AG04450 (cell line): Measurements from ENCODE around the gene GPATCH2. TPM values are rescaled to one million over a fixed set of nuclear protein-coding genes. Genes with fewer than 3 reads are reported as not detected.

Experiments
- CTCF ChIA-PET: fragments of 300-600, 350-600 bp; formaldehyde crosslinking; extraction: SDS; loops from one replicate; lab custom pipeline; 2022; ENCODE audit warnings: antibody characterized with exemption, inconsistent platforms; lab: Charles Lee
- POLR2A ChIA-PET: fragments of 350-600 bp; formaldehyde crosslinking; extraction: SDS; loops from one replicate; lab custom pipeline; 2021; ENCODE audit warnings: antibody characterized with exemption, inconsistent platforms; lab: Yijun Ruan, JAX
- DNase-seq: peaks from one replicate; pipeline ENCODE4 v3.0.0-alpha.2; 2011; ENCODE audit warnings: low read depth, low spot score
- H3K27ac ChIP-seq: one replicate; pipeline ENCODE4 v1.5.1; 2012; ENCODE audit warnings: low read depth, low read length, control low read depth
- H3K27me3 ChIP-seq: one replicate; pipeline ENCODE4 v1.6.0; 2012; ENCODE audit warnings: low read length; ENCODE audit not compliant: control insufficient read depth, insufficient read depth
- H3K4me3 ChIP-seq: 2 replicates; pipeline ENCODE4 v1.5.1; 2011; ENCODE audit warnings: mild to moderate bottlenecking, low read depth, low read length, control low read depth
- H3K9me3 ChIP-seq: 2 replicates; pipeline ENCODE4 v1.5.1; 2012; ENCODE audit warnings: low read length; ENCODE audit not compliant: control insufficient read depth, insufficient read depth
- CTCF ChIP-seq: IDR thresholded peaks from 2 replicates; pipeline ENCODE4 v1.5.1; 2011; ENCODE audit warnings: low read depth, low read length, control low read depth, inconsistent platforms
- polyA minus RNA-seq: library from RNA; depleted of rRNA, polyadenylated mRNA; stranded (reverse); fragments of >200 nt; gene quantifications from 2 replicates; pipeline ENCODE4 v1.2.3, GENCODE V29; 2011; rRNA and poly(A)+ RNA removed
- polyA plus RNA-seq: library from polyadenylated mRNA; depleted of rRNA; stranded (reverse); fragments of >200 nt; gene quantifications from 2 replicates; pipeline ENCODE4 v1.2.3, GENCODE V29; 2011; rRNA removed

Gene GPATCH2
- polyA plus RNA-seq = 8.5 and 11.1 TPM in 2 replicates
- 12.4 and 22.1 TPM in 2 replicates for polyA minus RNA-seq

DNA sequence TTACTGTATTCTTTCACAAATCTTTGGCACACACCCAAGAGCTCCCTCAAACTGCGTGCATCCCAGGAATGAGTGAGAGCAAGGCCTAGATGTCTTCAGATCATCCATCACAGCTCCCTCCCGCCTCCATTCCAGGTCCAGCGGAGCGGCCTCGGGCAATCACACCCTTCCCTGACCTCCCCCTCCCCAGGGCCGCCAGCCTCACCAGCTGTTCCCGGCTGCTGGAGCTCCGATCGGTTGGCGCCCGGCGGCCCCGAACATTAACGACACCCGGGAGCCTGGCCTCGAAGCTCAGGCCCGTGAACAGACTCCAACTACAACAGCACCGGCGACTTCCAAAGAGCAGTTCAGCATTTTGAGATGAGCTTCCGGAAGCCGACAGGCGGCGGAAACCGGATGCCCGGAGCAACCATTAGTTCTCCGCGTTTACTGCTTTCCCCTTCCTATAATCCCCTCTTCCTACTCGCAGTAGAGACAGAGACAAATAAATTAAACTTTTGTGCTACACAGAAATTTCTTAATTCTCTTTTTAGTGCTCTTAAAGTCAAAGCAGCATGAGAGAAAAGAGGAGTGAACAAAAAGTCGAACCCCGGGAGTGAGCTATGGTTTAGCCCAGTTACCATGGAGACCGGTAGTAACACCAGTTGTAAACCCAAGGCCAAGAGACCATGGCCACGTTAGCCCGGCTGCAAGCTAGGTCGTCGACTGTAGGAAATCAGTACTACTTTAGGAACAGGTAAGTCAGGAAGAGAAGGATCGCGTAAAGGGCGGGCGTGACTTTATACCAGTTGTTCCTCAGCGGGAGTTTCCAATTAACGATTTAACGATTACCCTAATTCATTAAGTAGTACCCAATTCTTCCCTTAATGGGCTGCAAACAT, at the start of gene GPATCH2, which contains the start of gene SPATA17:
Gene GPATCH2, minus strand, starts transcription at position 380 of the 881 bp plus-strand sequence. Its CDS starts 119 bp downstream, at position 261.
Gene SPATA17, plus strand, starts transcription at position 634 of the 881 bp plus-strand sequence. Its CDS starts 35 bp downstream, at position 669.
- peak; percentile 50 for TF ChIP-seq CTCF
- Histone ChIP-seq H3K27ac (peak within 1 kb of the TSS; percentile 90), H3K4me3 (peak within 1 kb of the TSS; percentile 69), H3K27me3 (no peaks in the 10 kb centered on the region), H3K9me3 (no peaks in the 10 kb centered on the region)
- DNase-seq = peak; percentile 74
- ChIA-PET CTCF (interaction anchor here (0.6 to 1.9 kb wide), 9 partner anchors 10 to 881 kb away, joined by 3 to 11 read pairs (median 4); no protein-coding TSS in a partner anchor), POLR2A (interaction anchor here (0.5 to 1.7 kb wide), 4 partner anchors 10 to 212 kb away, joined by 3 to 9 read pairs (median 4); no protein-coding TSS in a partner anchor)

- no peaks in the 10 kb centered on the region for H3K27me3 ChIP-seq
- no peak for TF ChIP-seq CTCF
- no peak for DNase-seq
- no peak overlapping the region for H3K4me3 ChIP-seq
- H3K9me3 ChIP-seq = no peaks in the 10 kb centered on the region
- POLR2A ChIA-PET = no interaction called here
- no peak overlapping the region for H3K27ac ChIP-seq
- CTCF ChIA-PET = interaction anchor here (2.9 kb wide), 1 partner anchor 13 kb away, joined by 6 read pairs; no protein-coding TSS in a partner anchor
These were observed 43.3 kb upstream of the GPATCH2 start for GRCh38 chr1:217674028-217674729.

- ChIA-PET POLR2A (no interaction called here), CTCF (interaction anchor here (2.9 kb wide), 1 partner anchor 13 kb away, joined by 6 read pairs; no protein-coding TSS in a partner anchor)
- no peaks in the 10 kb centered on the region for H3K27me3 ChIP-seq
- TF ChIP-seq CTCF = no peak
- DNase-seq = no peak
- H3K4me3 ChIP-seq = no peak overlapping the region
- no peak overlapping the region for H3K27ac ChIP-seq
- no peaks in the 10 kb centered on the region for H3K9me3 ChIP-seq
These were observed 42.5 kb upstream of the GPATCH2 start for GRCh38 chr1:217673387-217673786.

- TF ChIP-seq CTCF = no peak
- ChIA-PET CTCF (no interaction called here), POLR2A (no interaction called here)
- Histone ChIP-seq H3K4me3 (no peak overlapping the region), H3K27me3 (no peaks in the 10 kb centered on the region), H3K9me3 (no peaks in the 10 kb centered on the region), H3K27ac (no peak overlapping the region)
- no peak for DNase-seq
These were observed 37.6 kb upstream of the GPATCH2 start for GRCh38 chr1:217668351-217668940.
